NCI-H460 (cell line): Measurements from ENCODE around the gene FAM32A. TPM values are rescaled to one million over a fixed set of nuclear protein-coding genes. Genes with fewer than 3 reads are reported as not detected.

ENCODE experiments used
- DNase-seq: peaks from one replicate; pipeline ENCODE4 v3.0.0-alpha.2; 2016; ENCODE audit warnings: low read depth; ENCODE audit errors: extremely low read depth
- total RNA-seq: library from RNA; depleted of rRNA; stranded (reverse); fragments of >200 nt; shearing (Covaris generic); gene quantifications from 2 replicates; pipeline ENCODE4 v1.2.3, GENCODE V29; 2014

FAM32A gene
- total RNA-seq, 1 experiment from 2014 or later: 63.3 TPM

GRCh38 chr19:16200038-16201010, 15.1 kb downstream of the FAM32A start:
- DNase-seq: no peak

GRCh38 chr19:16201011-16201391, 15.8 kb downstream of the FAM32A start:
- no peak for DNase-seq

DNA sequence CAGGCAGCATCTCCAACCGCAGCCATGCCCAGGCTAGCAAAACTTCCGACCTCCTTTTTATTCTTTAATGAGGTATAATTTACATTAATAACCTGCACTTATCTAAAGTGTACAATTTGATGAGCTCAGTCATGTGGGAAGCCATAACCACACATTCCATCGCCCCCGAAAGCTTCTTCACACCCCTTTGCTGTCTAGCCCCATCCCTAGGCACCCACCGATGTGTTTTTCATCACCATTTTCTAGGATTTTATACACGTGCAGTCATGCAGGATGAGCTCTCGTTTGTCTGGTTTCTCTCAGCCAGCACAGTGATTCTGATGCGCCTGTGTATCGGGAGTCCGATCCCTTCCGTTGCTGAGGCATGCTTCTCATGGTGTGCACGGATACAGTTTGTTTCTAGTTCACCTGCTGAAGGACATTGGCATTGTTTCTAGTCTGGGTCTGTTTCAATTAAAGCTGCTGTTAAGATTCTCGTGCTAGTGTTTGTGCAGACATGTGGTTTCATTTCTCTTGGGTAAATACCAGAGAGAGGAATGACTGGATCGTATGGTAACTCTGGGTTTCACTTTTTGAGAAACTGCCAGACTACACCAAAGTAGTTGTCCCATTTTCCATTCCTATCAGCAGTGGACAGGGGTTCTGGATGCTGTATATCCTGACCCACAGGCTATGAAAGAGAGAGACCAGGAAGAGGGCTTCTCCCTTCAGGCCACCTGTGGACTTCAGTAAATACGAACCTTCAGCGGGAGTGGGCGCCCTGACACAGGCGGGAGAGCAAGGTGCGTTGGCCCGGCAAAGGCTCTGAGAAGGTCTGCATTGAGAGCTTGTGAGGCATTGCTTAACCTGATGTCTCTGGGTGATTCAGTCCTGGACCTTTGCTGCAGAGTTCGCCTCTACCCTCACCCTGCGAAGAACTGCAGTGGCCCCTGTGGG, 17.4 kb downstream of the FAM32A start:
- no peak for DNase-seq

DNA sequence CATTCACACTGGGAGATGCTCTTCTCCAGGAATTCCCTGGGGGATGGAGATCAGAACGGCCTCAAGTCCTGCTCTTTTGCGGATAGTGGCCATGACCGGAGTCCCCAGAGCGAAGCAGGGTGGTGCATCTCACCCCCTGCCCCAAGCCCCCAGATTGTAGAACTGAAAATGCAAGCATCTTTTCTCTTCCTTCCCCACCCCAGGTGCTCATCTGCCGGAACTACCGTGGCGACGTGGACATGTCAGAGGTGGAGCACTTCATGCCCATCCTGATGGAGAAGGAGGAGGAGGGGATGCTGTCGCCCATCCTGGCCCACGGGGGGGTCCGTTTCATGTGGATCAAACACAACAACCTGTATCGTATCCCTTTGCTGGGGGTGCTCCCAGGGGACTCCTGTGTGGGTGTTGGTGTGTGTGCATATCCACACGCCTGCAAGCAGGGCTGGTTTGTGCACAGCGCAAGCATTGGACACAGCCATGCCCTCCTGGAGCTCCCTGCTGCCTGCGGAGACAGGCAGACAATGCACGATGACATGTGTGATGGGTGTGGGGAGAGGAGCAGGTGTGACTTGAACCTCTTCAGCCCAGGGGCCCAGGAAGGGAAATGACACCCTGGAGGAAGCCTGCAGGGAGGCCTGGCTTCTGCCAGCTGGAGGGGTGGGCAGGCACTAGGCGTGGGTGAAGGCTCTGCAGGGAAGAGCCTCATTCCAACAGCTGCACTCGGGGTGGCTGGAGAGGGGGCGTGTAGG, 18.2 kb downstream of the FAM32A start:
- DNase-seq: no peak

- no peak for DNase-seq
Observed at GRCh38 chr19:16204005-16204294, 18.7 kb downstream of the FAM32A start.

- no peak for DNase-seq
Observed at GRCh38 chr19:16205205-16206045, 20.2 kb downstream of the FAM32A start.

DNA sequence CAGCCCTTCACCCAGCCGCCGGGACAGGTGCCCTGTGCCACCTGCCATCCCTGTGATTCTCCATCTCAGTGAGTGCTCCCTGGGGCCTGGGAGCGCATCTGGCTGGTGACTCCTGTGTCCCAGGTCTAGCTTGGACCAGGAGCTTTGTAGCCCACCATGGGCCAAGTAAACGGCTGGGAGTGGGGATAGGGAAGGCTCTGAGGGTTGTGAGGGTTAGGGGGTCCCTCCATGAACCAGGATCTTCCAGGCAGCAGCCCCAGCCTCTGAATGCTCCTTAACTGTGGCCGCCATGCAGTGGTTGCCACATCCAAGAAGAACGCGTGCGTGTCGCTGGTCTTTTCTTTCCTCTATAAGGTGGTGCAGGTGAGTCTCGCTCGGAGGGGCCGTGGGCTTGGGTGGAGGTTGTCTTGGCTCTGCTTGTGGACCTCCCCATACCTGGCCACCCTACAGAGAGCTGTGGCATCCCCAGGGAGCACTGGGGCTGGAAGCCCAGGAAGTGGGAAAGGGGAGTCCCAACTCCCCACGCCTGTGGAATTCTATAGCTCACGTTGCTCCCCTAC, 20.9 kb downstream of the FAM32A start:
- DNase-seq: no peak

- no peak for DNase-seq
Observed at GRCh38 chr19:16206637-16207036, 21.4 kb downstream of the FAM32A start.

DNA sequence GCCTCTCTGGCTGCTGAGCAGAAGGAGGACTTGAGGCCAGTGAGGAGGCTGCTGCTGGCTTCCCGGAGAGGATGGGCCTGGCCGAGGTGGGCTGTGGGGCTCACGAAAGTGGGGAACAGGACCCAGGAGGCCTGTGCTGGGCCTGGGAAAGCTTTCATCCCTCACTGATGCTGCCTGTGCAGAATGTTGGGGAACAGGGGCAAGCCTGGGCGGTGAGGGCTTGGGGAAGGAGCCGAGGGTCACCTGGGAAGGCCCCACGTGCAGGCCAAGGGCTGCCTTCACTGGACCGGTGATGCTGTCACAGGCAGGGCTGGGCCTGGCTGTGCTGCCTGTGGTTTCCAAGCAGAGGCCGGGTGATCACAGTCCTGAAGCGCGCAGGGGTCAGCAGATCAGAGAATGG, 21.9 kb downstream of the FAM32A start:
- no peak for DNase-seq

DNA sequence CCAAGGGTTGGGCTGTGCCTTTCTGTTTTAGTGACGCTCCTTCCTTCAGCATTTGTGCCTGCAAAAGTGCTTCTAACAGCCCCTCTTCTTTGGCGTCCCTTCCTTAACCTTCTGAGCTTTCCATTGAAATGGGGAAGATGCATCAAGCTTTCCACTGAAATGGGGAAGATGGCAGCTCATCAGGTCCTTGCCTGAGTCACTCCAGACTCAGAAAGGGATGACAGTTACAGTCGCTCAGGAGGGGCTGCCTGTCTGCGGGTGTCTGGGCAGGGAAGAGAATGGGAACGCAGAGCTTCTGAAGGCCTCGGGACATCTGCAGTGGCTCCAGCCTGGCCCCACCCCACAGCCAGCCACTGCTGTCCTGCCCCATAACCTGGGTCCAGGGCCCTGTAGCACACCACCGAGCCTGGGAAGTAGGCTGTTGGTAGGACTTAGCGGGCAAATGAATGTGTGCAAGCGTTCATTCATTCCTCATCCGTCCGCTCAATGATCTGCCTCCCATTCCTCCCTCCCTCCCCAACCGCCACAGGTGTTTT, 22.3 kb downstream of the FAM32A start:
- no peak for DNase-seq

GRCh38 chr19:16208064-16208759, 23.0 kb downstream of the FAM32A start:
- no peak for DNase-seq

DNA sequence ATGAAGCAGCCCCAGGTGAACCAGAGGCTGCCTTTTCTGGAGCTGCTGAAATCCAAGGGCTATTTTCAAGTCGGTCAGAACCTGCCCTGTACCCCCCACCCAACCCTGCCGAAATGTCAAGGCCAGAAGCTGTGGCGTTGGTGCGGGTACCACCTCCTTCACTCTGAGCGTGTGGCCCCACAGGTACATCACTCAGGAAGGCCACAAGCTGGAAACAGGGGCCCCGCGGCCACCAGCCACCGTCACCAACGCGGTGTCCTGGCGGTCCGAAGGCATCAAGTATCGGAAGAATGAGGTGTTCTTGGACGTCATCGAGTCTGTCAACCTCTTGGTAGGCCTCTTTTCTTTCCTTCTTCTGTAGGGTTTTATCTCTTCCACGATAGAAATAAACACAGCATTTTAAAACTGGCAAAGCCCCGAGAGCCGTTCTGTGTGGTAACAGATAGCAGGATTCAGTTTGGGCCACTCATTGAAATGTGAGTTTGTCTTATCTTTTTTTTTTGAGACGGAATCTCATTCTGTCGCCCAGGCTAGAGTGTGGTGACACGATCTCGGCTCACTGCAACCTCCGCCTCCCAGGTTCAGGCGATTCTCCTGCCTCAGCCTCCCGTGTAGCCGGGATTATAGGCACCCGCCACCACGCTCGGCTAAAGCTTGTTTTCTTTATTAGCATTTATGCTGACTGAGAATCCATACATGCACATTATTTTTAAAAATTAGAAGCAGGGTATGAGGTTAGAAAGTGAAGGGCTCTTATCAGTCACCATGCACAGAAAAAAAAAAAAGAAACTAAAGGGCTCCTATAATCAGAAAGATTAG, 23.8 kb downstream of the FAM32A start:
- DNase-seq: no peak

DNA sequence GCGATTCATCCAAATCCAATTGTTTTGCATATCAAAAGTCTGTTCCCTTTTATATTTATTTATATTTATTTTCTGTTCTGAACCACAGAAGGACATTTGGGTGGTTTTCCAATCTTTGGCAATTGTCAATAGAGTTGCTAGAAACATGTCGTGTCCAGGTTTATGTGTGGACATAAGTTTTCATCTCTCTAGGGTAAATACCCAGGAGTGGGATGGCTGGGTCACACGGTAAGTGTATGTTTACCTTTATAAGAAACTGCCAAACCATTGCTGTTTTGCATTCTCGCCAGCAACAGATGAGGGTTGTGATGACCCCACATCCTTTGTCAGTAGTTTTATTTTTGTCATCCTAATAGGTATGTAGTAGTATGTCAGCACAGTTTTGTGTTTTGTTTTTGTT, 25.0 kb downstream of the FAM32A start:
- no peak for DNase-seq

- DNase-seq: no peak
Observed at GRCh38 chr19:16213076-16213475, 27.9 kb downstream of the FAM32A start.

GRCh38 chr19:16216744-16217670, 31.8 kb downstream of the FAM32A start:
- no peak for DNase-seq

- no peak for DNase-seq
Observed at GRCh38 chr19:16217716-16218451, 32.7 kb downstream of the FAM32A start.
